ENCODE measurements around the gene MCM9.

GRCh38 chr6:118782651-118783050, 152.3 kb downstream of the MCM9 start:
- no peak for TF ChIP-seq EZH2 (IDR thresholded peaks at IDR 0.05; ENCODE audit: borderline replicate concordance, low read length)
- TF ChIP-seq CTCF (IDR thresholded peaks at IDR 0.05; ENCODE audit: low read length) = no peak
